ENCODE measurements around the gene PPP1R8.

DNA sequence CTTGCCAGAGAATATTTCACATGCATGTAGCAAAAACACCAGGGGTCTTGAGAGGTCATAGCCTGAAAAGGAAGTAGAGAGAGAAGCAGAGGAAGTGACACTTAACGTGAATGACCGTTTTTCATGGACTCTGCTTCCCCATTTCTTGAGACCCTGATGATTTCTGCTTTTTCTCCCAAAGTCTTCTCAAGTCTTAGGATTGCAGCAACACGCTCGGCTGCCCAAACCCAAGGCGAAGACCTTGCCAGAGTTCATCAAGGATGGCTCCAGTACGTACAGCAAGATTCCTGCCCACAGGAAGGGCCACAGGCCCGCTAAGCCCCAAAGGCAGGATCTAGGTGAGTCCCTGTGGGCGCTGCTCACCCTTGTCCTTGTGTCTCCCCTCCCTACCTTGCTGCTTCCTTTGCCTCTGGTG is 54.5 kb downstream of the PPP1R8 start:
- TF ChIP-seq POLR2A (IDR thresholded peaks at IDR 0.05): peak in 1 of 3 donors; percentile 18
- TF ChIP-seq, protein P1, sequence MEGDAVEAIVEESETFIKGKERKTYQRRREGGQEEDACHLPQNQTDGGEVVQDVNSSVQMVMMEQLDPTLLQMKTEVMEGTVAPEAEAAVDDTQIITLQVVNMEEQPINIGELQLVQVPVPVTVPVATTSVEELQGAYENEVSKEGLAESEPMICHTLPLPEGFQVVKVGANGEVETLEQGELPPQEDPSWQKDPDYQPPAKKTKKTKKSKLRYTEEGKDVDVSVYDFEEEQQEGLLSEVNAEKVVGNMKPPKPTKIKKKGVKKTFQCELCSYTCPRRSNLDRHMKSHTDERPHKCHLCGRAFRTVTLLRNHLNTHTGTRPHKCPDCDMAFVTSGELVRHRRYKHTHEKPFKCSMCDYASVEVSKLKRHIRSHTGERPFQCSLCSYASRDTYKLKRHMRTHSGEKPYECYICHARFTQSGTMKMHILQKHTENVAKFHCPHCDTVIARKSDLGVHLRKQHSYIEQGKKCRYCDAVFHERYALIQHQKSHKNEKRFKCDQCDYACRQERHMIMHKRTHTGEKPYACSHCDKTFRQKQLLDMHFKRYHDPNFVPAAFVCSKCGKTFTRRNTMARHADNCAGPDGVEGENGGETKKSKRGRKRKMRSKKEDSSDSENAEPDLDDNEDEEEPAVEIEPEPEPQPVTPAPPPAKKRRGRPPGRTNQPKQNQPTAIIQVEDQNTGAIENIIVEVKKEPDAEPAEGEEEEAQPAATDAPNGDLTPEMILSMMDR (IDR thresholded peaks at IDR 0.05): no peak
